Islet precursor cell (in vitro differentiated cells): Measurements from ENCODE around the gene CD180.

Experiments
- DNase-seq: peaks from one replicate; pipeline ENCODE4 v3.0.0-alpha.2; 2018

Gene CD180

GRCh38 chr5:67196537-67197059 lies at the start of gene CD180:
TSS of gene CD180 (minus strand) at chr5:67196799. CDS start at chr5:67196641, 158 bp downstream.
- no peak for DNase-seq

- DNase-seq: no peak
Observed at GRCh38 chr5:67246108-67246507, 49.5 kb upstream of the CD180 start.

- no peak for DNase-seq
Observed at GRCh38 chr5:67245259-67245846, 48.8 kb upstream of the CD180 start.

GRCh38 chr5:67244345-67244793 lies 47.8 kb upstream of the CD180 start:
- DNase-seq: no peak

- DNase-seq: no peak
Observed at GRCh38 chr5:67243944-67244343, 47.3 kb upstream of the CD180 start.

- no peak for DNase-seq
Observed at GRCh38 chr5:67243349-67243748, 46.8 kb upstream of the CD180 start.

GRCh38 chr5:67241326-67241725 lies 44.7 kb upstream of the CD180 start:
- DNase-seq: no peak

- no peak for DNase-seq
Observed at GRCh38 chr5:67240846-67241245, 44.2 kb upstream of the CD180 start.

- DNase-seq: no peak
Observed at GRCh38 chr5:67240065-67240464, 43.5 kb upstream of the CD180 start.

- peak; percentile 92 for DNase-seq
Observed at GRCh38 chr5:67238191-67238590, 41.6 kb upstream of the CD180 start.

GRCh38 chr5:67235399-67236110 lies 39.0 kb upstream of the CD180 start:
- no peak for DNase-seq

- DNase-seq: peak; percentile 58
Observed at GRCh38 chr5:67234671-67235176, 38.1 kb upstream of the CD180 start.

- no peak for DNase-seq
Observed at GRCh38 chr5:67233075-67233474, 36.5 kb upstream of the CD180 start.

GRCh38 chr5:67223211-67223610 lies 26.6 kb upstream of the CD180 start:
- DNase-seq: no peak

GRCh38 chr5:67222243-67223025 lies 25.8 kb upstream of the CD180 start:
- DNase-seq: no peak

GRCh38 chr5:67221487-67222242 lies 25.1 kb upstream of the CD180 start:
- DNase-seq: no peak

GRCh38 chr5:67216564-67216963 lies 20.0 kb upstream of the CD180 start:
- no peak for DNase-seq

GRCh38 chr5:67215519-67216471 lies 19.2 kb upstream of the CD180 start:
- peak; percentile 81 for DNase-seq

- DNase-seq: no peak
Observed at GRCh38 chr5:67214707-67215447, 18.3 kb upstream of the CD180 start.

GRCh38 chr5:67214036-67214435 lies 17.4 kb upstream of the CD180 start:
- no peak for DNase-seq

GRCh38 chr5:67211926-67212325 lies 15.3 kb upstream of the CD180 start:
- DNase-seq: peak; percentile 69
